ENCODE data around the gene ARPC1B.

The ARPC1B gene

DNA sequence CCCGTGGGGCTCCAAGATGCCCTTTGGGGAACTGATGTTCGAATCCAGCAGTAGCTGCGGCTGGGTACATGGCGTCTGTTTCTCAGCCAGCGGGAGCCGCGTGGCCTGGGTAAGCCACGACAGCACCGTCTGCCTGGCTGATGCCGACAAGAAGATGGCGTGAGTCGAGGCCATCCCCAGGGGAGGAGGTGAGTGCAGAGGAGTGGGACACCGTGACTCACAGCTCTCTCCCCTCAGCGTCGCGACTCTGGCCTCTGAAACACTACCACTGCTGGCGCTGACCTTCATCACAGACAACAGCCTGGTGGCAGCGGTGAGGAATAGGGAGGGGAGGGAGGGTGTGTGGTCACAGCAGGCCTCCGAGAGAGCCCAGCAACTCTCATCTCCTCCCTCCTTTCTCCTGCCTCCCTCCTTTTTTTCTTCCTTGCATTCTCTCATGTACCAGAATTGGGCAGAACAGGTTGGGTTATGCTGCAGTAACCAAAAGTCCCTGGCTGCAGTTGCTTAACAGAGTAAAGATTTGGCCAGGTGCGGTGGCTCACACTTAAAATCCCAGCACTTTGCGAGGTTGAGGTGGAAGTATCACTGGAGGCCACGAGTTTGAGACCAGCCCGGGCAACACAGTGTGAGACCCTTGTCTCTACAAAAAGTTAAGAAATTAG is 16.5 kb downstream of the ARPC1B start:
- DNase-seq, result no peak

GRCh38 chr7:99392046-99392445 is 17.5 kb downstream of the ARPC1B start:
- DNase-seq, result no peak

- DNase-seq, result peak; percentile 92
Measured at GRCh38 chr7:99392659-99393354, 18.3 kb downstream of the ARPC1B start.

DNA sequence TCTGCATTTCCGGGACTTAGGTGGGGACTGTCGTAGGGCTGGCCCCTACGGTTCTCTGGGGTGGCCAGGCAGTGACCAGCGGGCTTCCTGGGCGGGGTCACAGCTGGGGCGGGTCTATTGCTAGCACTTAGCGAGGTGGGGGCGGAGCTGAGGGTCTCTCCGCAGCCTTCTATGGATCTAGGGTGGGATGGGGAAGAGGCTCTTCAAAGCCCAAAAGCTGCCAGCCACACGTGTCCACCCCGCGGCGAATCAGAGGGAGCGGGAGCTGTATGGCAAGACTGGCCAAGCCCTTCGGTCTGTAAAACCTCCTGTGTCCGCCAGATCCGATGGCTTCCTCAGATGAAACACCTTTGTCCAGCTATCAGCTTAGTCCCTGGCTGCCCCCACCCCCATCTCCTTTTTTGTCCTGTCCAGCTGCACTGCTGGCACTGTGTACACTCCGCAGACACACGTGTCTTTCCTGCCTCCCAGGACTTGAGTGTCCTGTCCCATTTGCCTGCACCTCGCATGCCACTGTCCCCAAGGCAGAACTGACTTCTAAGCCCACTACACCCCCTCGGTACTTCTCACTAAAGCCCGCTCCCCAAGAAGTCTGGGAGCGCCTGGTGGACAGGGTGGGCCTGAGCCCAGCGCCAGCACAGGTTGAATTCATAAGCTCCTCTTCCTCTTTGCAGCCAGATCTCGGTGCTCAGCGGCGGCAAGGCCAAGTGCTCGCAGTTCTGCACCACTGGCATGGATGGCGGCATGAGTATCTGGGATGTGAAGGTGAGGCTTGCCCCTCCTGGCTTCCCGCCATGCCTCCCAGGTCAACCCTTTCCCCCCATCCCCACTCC is 19.0 kb downstream of the ARPC1B start:
- DNase-seq, result no peak

DNA sequence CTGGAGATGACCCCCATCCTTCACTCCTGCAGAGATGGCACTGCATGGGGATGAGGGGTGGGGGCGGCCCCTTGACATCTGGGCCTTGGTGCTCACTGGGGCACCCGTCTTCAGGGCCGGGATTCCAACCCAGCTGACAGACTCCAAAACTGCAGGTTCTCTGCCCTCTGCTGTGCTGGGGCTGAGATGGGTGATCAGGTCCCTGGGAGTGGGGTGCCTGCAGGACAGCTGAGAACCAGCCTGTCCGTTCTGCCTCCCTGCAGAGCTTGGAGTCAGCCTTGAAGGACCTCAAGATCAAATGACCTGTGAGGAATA is 19.6 kb downstream of the ARPC1B start:
- DNase-seq, result no peak

- no peak for DNase-seq
Measured at GRCh38 chr7:99395616-99396327, 21.2 kb downstream of the ARPC1B start.

GRCh38 chr7:99396418-99397296 is 22.1 kb downstream of the ARPC1B start:
- DNase-seq, result no peak

DNA sequence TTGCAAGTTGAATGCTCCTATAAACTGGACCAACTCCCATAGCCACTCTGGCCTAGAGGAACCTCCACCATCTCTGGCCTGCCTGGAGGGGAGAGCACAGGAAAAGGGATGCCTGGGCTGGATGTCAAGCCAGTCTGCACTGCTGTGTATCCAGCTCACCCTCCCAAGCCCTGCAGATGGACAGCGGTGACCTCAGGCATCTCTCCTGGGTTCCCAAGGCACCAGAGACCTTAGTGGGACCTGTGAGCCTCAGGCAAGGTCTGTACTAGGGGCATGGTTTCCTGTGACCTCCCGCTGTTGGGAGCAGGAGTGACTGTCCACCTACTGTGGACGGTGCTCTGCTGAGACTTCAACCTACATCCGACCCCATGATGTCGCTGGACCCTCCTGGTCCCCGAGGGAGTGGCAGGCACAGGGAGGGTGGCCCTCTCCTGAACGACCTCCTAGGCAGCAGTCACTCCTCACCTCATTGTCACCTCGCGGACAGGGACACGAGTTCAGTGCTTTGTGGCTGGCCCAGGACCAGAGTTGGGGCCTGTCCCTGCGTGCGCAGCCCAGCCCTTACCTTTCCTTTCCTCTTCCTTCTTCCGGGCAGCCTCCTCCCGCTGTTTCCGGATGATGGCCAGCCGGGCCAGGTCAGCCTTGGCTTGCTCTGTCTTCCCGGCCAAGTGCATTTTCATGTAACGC is 22.9 kb downstream of the ARPC1B start:
- DNase-seq, result no peak

- no peak for DNase-seq
Measured at GRCh38 chr7:99398891-99399445, 24.4 kb downstream of the ARPC1B start.

GRCh38 chr7:99399597-99399996 is 25.1 kb downstream of the ARPC1B start:
- no peak for DNase-seq

DNA sequence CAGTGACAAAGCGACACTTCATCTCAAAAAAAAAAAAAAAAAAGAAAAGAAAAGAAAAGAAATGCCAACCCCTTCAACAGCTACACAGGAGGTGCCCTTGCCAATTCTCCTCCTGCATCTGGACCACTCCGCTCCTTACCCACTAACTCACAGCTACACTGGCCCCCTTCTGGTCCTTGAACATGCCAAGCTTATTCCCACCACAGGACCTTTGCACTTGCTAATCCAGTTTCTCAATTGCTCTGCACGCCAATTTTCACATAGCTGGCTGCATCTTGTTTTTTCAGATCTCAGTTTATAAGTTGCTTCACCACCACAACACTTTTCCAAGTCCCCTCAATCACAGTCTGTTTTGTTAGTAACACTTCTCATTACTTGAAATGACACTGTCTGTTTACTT is 28.3 kb downstream of the ARPC1B start:
- no peak for DNase-seq

DNA sequence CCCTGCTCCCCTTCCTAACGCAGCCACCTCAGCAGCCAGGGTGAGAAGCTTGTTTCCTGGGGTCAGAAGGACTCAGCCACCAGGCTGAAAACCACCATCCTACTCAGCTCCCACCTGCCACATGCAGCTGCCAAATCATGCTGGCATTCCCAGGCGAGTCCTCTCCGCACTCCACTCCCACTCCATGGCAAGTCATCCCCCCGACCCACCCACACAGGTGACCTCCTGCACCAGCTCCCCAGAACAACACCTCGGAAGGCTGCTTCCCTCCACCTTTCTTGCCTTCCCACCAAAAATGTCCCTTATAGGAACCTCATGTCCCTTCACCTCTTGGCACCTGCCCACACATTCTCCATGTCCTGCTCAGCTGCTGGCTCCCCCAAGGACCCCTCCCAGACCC is 29.2 kb downstream of the ARPC1B start:
- DNase-seq, result no peak

GRCh38 chr7:99404235-99404976 is 29.9 kb downstream of the ARPC1B start:
- no peak for DNase-seq

DNA sequence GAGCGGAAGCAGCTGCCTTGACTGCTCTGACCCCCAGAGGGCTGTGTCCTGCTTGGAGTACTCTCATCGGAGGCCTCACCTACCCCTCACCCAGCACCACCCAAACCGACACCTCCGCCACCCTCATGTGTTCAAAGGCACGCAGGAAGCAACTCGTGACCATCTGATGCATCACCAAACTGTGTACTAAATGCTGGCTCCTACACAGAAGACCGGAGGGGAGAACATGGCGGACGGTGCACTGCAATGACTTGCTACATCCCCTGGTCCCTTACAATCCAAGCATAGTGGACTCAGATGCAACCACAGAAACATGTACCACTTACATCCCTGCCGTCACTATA is 30.4 kb downstream of the ARPC1B start:
- no peak for DNase-seq

- DNase-seq, result no peak
Measured at GRCh38 chr7:99406557-99406956, 32.0 kb downstream of the ARPC1B start.

GRCh38 chr7:99407872-99408378 is 33.4 kb downstream of the ARPC1B start:
- peak; percentile 47 for DNase-seq

DNA sequence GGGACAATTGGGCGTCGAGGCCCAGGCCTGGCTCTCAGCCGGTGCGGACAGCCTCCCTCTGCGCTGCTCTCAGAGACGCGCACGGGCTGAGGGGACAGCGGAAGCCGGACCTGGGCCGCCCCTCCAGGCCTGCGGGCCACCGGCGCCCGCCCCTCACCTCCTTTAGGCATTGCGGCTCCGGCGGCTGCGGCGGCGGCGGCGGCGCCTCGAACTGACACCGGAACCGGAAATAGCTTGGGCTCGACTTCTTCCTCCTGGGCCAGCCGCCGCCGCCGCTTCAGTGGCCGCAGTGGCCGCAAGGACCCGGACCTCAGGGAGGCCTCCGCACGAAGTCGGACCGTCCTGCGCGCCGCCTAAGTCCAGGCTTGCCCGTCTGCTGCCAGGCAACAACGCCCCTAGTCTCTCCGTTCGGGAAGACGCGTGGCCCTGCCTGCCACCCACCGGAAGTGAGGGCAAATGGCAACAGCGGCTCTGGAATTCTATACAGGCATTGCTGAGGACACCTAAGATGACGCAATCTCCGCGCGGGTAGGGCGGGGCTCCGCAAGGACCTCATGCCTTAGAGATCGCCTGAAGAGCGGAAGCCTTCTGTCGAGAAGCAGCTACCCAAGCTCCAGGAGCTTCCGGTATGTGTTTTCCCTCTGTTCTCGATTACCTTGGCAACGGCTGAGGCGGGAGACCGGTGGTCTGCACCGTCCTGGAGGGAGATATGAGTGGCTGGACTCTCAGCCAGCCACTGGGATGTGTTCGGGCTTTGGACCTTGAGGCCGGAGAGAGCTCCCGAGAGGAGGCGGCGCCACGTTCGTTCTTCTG is 34.1 kb downstream of the ARPC1B start, which contains the start of the genes BUD31 and PDAP1:
Gene BUD31, plus strand, starts transcription at position 591 of the 813 bp plus-strand sequence. CDS start 2,124 bp downstream, outside the sequence.
Gene PDAP1, minus strand, starts transcription at position 219 of the 813 bp plus-strand sequence. Its CDS starts 49 bp downstream, at position 170.
- peak; percentile 98 for DNase-seq

GRCh38 chr7:99409192-99409572 is 34.7 kb downstream of the ARPC1B start:
- DNase-seq, result no peak

DNA sequence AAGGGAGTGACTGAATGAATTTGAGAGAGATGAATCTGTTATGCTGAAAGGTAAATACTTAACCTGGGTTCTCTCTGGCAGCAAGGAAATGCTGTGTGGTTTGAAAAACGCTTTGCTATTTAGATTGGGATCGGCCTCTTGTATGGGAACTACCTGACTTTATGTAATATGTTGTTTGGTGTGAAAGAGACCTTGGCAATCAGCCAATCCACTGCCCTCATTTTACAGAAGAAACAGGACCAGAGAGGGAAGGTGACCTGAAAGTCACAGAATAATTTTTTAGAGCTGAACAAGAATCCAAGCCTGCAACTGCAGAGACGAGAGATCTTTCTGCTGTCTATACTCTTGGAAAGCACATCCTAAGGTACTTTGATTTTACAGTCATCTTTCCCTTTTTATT is 35.3 kb downstream of the ARPC1B start:
- DNase-seq, result peak; percentile 38

Measured in CD4-positive, alpha-beta T cell treated with Interleukin-17A for 1 hour (primary cell).